SK-N-SH (cell line): ENCODE data around the gene PHAF1. TPM values are rescaled to one million over a fixed set of nuclear protein-coding genes. Genes with fewer than 3 reads are reported as not detected.

ENCODE experiments used
- CTCF ChIA-PET: fragments of 300-600, 350-600 bp; formaldehyde crosslinking; extraction: SDS; loops from one replicate; lab custom pipeline; 2021; lab: Yijun Ruan, JAX
- POLR2A ChIA-PET: fragments of 350-600 bp; sonication (Branson Sonifier 250); formaldehyde crosslinking; extraction: SDS; loops from one replicate; lab custom pipeline; 2020; ENCODE audit warnings: antibody characterized with exemption, inconsistent platforms; lab: Yijun Ruan, JAX
- DNase-seq: peaks from one replicate; pipeline ENCODE4 v3.0.0; 2012
- H2AFZ ChIP-seq: fragments of 200-600 bp; sonication (generic); 2 replicates; pipeline ENCODE4 v1.8.1; 2016; ENCODE audit warnings: antibody characterized with exemption, mild to moderate bottlenecking, low read depth
- H3F3A ChIP-seq: fragments of 200-600 bp; sonication (generic); replicated peaks from 2 replicates; pipeline ENCODE3; 2016; ENCODE audit warnings: antibody characterized with exemption, mild to moderate bottlenecking; ENCODE audit not compliant: insufficient read depth
- H3K27ac ChIP-seq, 2 experiments: fragments of 200-500 bp in 1 of 2; fragments of 200-600 bp in 1 of 2; sonication (Bioruptor generic) in 1 of 2; sonication (generic), shearing (Covaris generic) in 1 of 2; 2 replicates each; pipeline versions ENCODE4 v1.5.1 to v1.6.1; 2014 to 2016; ENCODE audit warnings: low read depth in 2 of 2, inconsistent platforms in 1 of 2, low read length in 1 of 2, mild to moderate bottlenecking in 1 of 2, mixed read lengths in 1 of 2
- H3K27me3 ChIP-seq: fragments of 200-600 bp; sonication (generic), shearing (Covaris generic); 2 replicates; pipeline ENCODE4 v1.6.1; 2016; ENCODE audit warnings: mixed run types; ENCODE audit not compliant: insufficient read depth
- H3K36me3 ChIP-seq, 2 experiments: fragments of 200-500 bp in 1 of 2; fragments of 200-600 bp in 1 of 2; sonication (Bioruptor generic) in 1 of 2; sonication (generic) in 1 of 2; replicated peaks in 1 of 2; 2 replicates each; pipeline versions ENCODE3 to v1.5.1; 2014 to 2016; ENCODE audit warnings: low read length in 1 of 2, mild to moderate bottlenecking in 1 of 2; ENCODE audit not compliant: insufficient read depth in 2 of 2, control insufficient read depth in 1 of 2
- H3K4me1 ChIP-seq, 2 experiments: fragments of 200-500 bp in 1 of 2; fragments of 200-600 bp in 1 of 2; sonication (Bioruptor generic) in 1 of 2; sonication (generic), shearing (Covaris generic) in 1 of 2; 2 replicates each; pipeline versions ENCODE4 v1.5.1 to v1.6.1; 2014 to 2016; ENCODE audit warnings: low read depth in 1 of 2, low read length in 1 of 2, mixed run types in 1 of 2; ENCODE audit not compliant: insufficient read depth in 2 of 2, control insufficient read depth in 1 of 2
- H3K4me2 ChIP-seq: fragments of 200-600 bp; sonication (generic), shearing (Covaris generic); 2 replicates; pipeline ENCODE4 v1.6.1; 2017; ENCODE audit warnings: mixed run types
- H3K4me3 ChIP-seq, 2 experiments: fragments of 200-500 bp in 1 of 2; fragments of 200-600 bp in 1 of 2; sonication (Bioruptor generic) in 1 of 2; sonication (generic), shearing (Covaris generic) in 1 of 2; 2 replicates each; pipeline versions ENCODE4 v1.5.1 to v1.8.1; 2014 to 2016; ENCODE audit warnings: low read depth in 2 of 2, inconsistent platforms in 1 of 2, low read length in 1 of 2, mild to moderate bottlenecking in 1 of 2, mixed read lengths in 1 of 2, moderate library complexity in 1 of 2
- H3K79me2 ChIP-seq: fragments of 200-600 bp; sonication (generic); 2 replicates; pipeline ENCODE4 v1.8.1; 2017; ENCODE audit warnings: mild to moderate bottlenecking; ENCODE audit not compliant: insufficient read depth
- H3K9ac ChIP-seq: fragments of 200-600 bp; sonication (generic); 2 replicates; pipeline ENCODE4 v1.6.1; 2017; ENCODE audit warnings: mixed run types
- H3K9me2 ChIP-seq: fragments of 200-600 bp; sonication (generic); 2 replicates; pipeline ENCODE4 v1.6.1; 2017; ENCODE audit warnings: mixed run types
- H3K9me3 ChIP-seq: fragments of 200-600 bp; sonication (generic); 2 replicates; pipeline ENCODE4 v1.6.1; 2017; ENCODE audit warnings: mixed run types, mild to moderate bottlenecking, moderate library complexity
- H4K20me1 ChIP-seq: fragments of 200-600 bp; sonication (generic); 2 replicates; pipeline ENCODE4 v1.6.1; 2017; ENCODE audit warnings: mild to moderate bottlenecking, mixed run types; ENCODE audit not compliant: insufficient read depth
- CTCF ChIP-seq: fragments of 200-600 bp; sonication (generic); IDR thresholded peaks from 2 replicates; pipeline ENCODE4 v1.6.1; 2017; ENCODE audit warnings: antibody characterized with exemption, mild to moderate bottlenecking, moderate library complexity
- EP300 ChIP-seq, 2 experiments: IDR thresholded peaks; 2 replicates each; pipeline versions ENCODE4 v1.4.0 to v1.6.1; 2012; ENCODE audit warnings: borderline replicate concordance in 1 of 2, low read depth in 1 of 2, low read length in 1 of 2
- FOXJ3 ChIP-seq: sonication (generic); formaldehyde crosslinking; IDR thresholded peaks from 2 replicates; pipeline ENCODE4 v1.5.1; 2020; ENCODE audit warnings: mild to moderate bottlenecking, missing genetic modification reagents
- GABPA ChIP-seq: IDR thresholded peaks from 2 replicates; pipeline ENCODE4 v1.4.0; 2012; ENCODE audit warnings: low read depth, mild to moderate bottlenecking
- GATA2 ChIP-seq: sonication (generic); formaldehyde crosslinking; IDR thresholded peaks from 2 replicates; pipeline ENCODE4 v1.5.0; 2020; ENCODE audit warnings: mild to moderate bottlenecking, missing genetic modification reagents
- MXI1 ChIP-seq: IDR thresholded peaks from 2 replicates; pipeline ENCODE4 v1.6.1; 2012; ENCODE audit warnings: mild to moderate bottlenecking, low read depth, low read length, improper control_type of control experiment
- POLR2AphosphoS5 ChIP-seq: IDR thresholded peaks from 2 replicates; pipeline ENCODE4 v1.6.1; 2012; ENCODE audit warnings: low read depth, low read length
- RAD21 ChIP-seq: IDR thresholded peaks from 2 replicates; pipeline ENCODE4 v1.6.1; 2012; ENCODE audit warnings: mild to moderate bottlenecking, low read length
- RXRA ChIP-seq: IDR thresholded peaks from 2 replicates; pipeline ENCODE4 v1.4.0; 2012; ENCODE audit warnings: low read depth, mild to moderate bottlenecking, borderline replicate concordance
- SMC3 ChIP-seq: IDR thresholded peaks from 2 replicates; pipeline ENCODE4 v1.6.1; 2012; ENCODE audit warnings: low read depth, low read length, improper control_type of control experiment
- TAF1 ChIP-seq: IDR thresholded peaks from 2 replicates; pipeline ENCODE4 v1.6.1; 2012; ENCODE audit warnings: low read depth, mild to moderate bottlenecking, low read length, moderate library complexity, borderline replicate concordance
- TCF12 ChIP-seq: IDR thresholded peaks from 2 replicates; pipeline ENCODE4 v1.4.0; 2012
- WGBS: methylation state at CpG from one replicate; pipeline ENCODE4 v1.1.6; 2017; ENCODE audit warnings: low lambda C conversion rate; 5-methylcytosine and 5-hydroxymethylcytosine counted together
- polyA plus RNA-seq, 3 experiments: library from polyadenylated mRNA; depleted of rRNA; stranded (reverse); fragments of >200 nt; gene quantifications; 2 replicates each; pipeline ENCODE4 v1.2.3, GENCODE V29; 2012
- TF ChIP-seq, protein P1 (sequence below): fragments of 150-350 bp; IDR thresholded peaks from 2 replicates; pipeline ENCODE4 v1.6.1; 2017; ENCODE audit warnings: antibody characterized with exemption, low read length, low read depth, borderline replicate concordance
- TF ChIP-seq, protein P2 (sequence below): IDR thresholded peaks from 2 replicates; pipeline ENCODE4 v1.4.0; 2012; ENCODE audit warnings: low read depth

The PHAF1 gene
- polyA plus RNA-seq, 1 of the 3 experiments (the other 2 are of a cell fraction) = 17.3 TPM

- no peaks in the 10 kb centered on the region for H3K9me3 ChIP-seq
- H3K27ac ChIP-seq = no peak overlapping the region
- peaks cover 13 to 66% of the 10 kb centered on the region in 2 experiments for H3K36me3 ChIP-seq
- H2AFZ ChIP-seq = no peak overlapping the region
- no peak overlapping the region for H3K4me3 ChIP-seq
- 88% methylated on average over 7 of the region's 7 CpGs for WGBS
- no peaks in the 10 kb centered on the region for H3K79me2 ChIP-seq
- no peak overlapping the region for H3K4me2 ChIP-seq
- H3K9me2 ChIP-seq = no peaks in the 10 kb centered on the region
- H3K4me1 ChIP-seq = peaks cover 0 to 7% of the 10 kb centered on the region in 2 experiments; a peak in 1 of 4 replicates
- no peak for DNase-seq
- TF ChIP-seq RAD21 (0 out of 2 replicates have a peak, but pooled peaks have one; percentile 12), CTCF (no peak; the same call in 1 of the 2 replicates)
- CTCF ChIA-PET = interaction anchor here (1.1 to 3.0 kb wide), 3 partner anchors 9 to 193 kb away, joined by 3 to 12 read pairs (median 3); no protein-coding TSS in a partner anchor
- POLR2A ChIA-PET = no interaction called here
- peaks cover 8% of the 10 kb centered on the region for H3F3A ChIP-seq
- H3K9ac ChIP-seq = no peak overlapping the region
- no peaks in the 10 kb centered on the region for H3K27me3 ChIP-seq
- no peaks in the 10 kb centered on the region for H4K20me1 ChIP-seq
These were observed 37.0 kb downstream of the PHAF1 start for GRCh38 chr16:67146523-67147357.

DNA sequence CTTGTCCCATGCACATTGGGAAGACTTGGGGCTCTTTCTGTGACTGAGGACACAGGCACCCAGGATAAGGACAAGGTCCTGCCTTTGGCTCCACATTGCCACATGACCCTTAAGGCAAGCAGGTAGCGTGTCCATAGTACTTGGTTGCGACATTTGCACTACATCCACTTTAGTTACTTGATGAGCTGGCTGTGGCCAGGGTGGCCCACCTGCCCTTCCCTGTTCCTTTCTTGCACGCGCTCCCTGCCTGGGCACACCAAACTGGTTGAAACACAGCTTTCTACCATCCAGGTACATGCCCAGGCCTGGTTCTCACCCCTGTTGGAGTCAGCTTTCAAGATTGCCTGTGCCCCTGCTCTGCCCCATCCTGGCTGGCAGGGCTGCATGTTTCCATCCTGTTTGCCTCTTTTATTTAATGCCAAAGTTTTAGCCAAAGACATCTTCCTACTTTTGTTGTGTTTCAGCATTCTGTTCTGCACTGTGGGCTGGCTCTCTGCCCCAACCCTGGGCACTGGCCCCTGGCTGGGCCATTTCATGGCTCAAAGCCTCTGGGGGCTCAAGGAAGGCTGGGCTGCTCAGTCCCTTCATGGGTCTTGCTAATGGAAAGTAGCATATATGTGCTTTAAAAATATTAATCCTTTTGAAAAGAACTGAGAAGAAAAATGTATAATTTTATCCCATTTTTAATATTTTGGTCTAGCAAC is 37.8 kb downstream of the PHAF1 start:
- TF ChIP-seq SMC3 (no peak), TCF12 (no peak), CTCF (no peak), MXI1 (no peak), RXRA (no peak), FOXJ3 (CRISPR knock-in tag) (no peak), GATA2 (CRISPR knock-in tag) (no peak), POLR2AphosphoS5 (no peak), GABPA (no peak), EP300 (IDR thresholded peaks at IDR 0.05; ENCODE audit: borderline replicate concordance in 1 of 2, low read depth in 1 of 2, low read length in 1 of 2) (no peak), TAF1 (no peak)
- TF ChIP-seq, protein P1, sequence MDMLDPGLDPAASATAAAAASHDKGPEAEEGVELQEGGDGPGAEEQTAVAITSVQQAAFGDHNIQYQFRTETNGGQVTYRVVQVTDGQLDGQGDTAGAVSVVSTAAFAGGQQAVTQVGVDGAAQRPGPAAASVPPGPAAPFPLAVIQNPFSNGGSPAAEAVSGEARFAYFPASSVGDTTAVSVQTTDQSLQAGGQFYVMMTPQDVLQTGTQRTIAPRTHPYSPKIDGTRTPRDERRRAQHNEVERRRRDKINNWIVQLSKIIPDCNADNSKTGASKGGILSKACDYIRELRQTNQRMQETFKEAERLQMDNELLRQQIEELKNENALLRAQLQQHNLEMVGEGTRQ = no peak
- TF ChIP-seq, protein P2, sequence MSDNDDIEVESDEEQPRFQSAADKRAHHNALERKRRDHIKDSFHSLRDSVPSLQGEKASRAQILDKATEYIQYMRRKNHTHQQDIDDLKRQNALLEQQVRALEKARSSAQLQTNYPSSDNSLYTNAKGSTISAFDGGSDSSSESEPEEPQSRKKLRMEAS = no peak
- Histone ChIP-seq H3K79me2 (no peaks in the 10 kb centered on the region), H3K4me3 (no peak overlapping the region), H2AFZ (no peak overlapping the region), H3K36me3 (peaks cover 13 to 58% of the 10 kb centered on the region in 2 experiments), H3K4me1 (peaks cover 0 to 8% of the 10 kb centered on the region in 2 experiments; a peak in 1 of 4 replicates), H3K9me3 (no peaks in the 10 kb centered on the region), H3K9ac (no peak overlapping the region), H3K9me2 (no peaks in the 10 kb centered on the region), H4K20me1 (no peaks in the 10 kb centered on the region), H3K27me3 (no peaks in the 10 kb centered on the region), H3F3A (peaks cover 8% of the 10 kb centered on the region), H3K4me2 (no peak overlapping the region), H3K27ac (peak overlapping the region in 1 of 2 experiments; percentile 28; a peak in 1 of 4 replicates)
- POLR2A ChIA-PET = no interaction called here
- CTCF ChIA-PET = interaction anchor here (1.1 kb wide), 2 partner anchors 130 to 194 kb away, joined by 3 read pairs; no protein-coding TSS in a partner anchor
- no peak for DNase-seq
- 100% methylated on average over 2 of the region's 4 CpGs for WGBS
